GM12872 (cell line): ENCODE measurements around the gene MYLK4.

ENCODE experiments used
- CTCF ChIP-seq: IDR thresholded peaks from 3 replicates; pipeline ENCODE4 v1.5.1; 2011; ENCODE audit warnings: low read depth, mild to moderate bottlenecking, low read length, moderate library complexity; ENCODE audit not compliant: insufficient read depth

MYLK4 gene

DNA sequence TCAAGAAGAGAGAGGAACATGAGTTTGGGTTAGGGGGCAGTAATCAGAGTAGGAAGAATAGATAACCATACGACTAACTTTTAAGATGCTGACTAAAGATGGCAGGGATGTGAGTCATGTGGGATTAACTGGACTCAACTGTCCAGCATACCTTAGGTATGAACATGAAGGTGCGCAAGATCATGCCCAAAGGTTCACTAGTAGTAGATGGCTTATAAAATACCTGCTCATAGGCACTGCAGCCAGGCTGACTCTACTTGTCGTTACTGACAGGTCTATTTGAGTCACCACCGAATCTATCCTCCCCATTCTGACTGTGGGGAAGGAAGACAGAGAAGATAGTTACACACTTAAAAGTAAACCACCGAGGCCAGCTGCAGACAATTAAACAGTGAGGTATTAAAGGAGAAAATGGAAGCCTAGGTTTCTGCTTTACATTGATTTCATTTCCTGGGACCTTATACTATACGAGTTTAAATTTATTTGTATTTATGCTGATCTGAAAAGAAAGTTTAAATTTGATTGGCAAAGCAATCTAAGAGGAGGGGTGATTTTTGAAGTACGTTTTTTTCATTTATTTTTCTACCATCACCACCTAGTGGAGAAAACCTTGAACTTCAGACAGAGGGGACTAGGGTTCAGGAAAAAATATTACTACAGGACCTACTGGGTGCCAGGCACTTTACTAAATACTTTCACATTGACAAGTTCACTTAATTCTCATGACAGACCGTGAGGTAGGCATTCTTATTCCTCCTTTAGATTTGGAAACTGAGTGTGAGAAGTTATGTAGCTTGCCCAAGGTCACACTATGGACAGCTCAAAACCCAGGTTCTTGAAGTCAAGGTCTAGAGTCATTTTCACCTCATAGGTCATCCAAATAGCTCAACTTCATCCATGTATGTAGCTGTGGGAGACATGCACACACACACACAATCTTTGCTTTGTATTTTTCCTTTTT, 10.4 kb upstream of the MYLK4 start:
- peak; percentile 43; the same call in 2 of the 3 replicates for TF ChIP-seq CTCF

GRCh38 chr6:2758980-2759379, 8.3 kb upstream of the MYLK4 start:
- no peak for TF ChIP-seq CTCF

DNA sequence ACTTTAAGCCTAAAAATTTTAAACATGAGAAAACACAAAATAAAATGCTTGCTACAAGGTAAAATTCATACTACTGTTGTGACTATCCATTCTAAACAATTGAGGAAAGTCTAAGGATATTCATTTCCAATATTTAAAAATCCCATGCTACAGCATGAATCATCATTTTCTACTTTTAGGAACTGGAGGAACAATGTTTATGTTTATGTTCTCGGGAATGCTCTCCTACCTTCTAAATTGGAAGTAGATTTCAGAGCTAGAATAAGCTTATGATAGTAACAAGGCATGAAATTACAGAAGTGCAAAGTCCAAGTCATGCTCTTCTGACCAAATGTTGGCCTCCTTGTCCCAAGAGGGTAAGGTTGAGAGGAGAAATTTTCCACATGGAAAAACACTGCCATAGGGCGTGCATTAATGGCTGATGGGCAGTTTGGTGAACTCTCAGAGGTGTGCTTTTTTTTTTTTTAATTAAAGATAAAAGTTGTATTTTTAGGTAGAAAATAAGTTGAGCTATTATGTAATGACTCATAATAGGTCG, 6.0 kb upstream of the MYLK4 start:
- TF ChIP-seq CTCF: no peak

DNA sequence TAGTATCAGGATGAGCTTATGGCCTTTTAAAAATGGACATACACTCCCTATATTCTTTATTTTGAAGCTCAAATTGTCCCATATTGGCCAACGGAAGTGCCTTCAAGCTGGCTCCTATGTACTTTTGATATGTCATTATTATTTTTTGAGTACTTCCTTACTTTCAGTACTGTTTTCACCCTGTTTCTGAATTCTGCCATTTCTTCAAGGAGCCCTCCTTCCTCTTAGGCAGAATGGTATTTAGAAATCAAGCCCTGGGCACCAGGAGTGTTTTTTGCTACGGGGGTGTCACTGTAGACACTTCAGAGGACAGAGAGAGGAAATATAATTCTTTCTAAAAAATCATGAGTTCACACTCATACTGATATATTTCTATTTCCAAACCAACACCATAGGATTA, 5.5 kb upstream of the MYLK4 start:
- TF ChIP-seq CTCF: no peak

DNA sequence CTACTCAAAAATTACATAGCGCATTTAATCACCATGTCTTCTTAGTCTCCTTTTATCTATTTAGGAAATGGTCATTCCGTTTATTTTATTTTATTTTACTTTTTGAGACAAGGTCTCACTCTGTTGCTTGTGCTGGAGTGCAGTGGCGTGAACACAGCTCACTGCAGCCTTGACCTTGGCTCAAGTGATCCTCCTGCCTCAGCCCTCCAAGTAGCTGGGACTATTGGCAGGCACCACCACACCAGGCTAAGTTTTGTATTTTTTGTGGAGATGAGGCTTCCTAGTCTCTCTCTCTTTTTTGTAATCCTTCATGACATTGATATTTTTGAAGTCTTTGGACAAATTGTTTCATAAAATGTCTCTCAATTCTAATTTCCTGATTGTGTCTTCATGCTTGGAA, 4.7 kb upstream of the MYLK4 start:
- no peak for TF ChIP-seq CTCF

DNA sequence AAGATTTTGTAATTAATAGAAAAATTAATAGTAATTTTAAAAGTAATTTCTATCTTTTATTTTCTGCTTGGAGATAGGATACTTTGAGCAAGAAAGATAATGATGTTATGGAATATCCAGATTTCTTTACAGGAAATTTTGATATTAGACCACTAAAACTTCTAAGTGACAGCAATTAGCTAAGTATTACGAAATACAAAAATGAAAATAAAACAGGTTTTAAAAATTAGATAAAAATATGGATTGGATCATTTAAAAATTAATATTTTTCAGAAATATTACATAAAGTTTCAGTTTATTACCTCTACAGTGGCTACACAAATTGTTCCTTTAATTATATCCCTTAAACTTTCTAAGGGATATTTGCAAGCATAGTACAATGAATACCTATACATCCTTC, 4.2 kb upstream of the MYLK4 start:
- TF ChIP-seq CTCF: no peak

DNA sequence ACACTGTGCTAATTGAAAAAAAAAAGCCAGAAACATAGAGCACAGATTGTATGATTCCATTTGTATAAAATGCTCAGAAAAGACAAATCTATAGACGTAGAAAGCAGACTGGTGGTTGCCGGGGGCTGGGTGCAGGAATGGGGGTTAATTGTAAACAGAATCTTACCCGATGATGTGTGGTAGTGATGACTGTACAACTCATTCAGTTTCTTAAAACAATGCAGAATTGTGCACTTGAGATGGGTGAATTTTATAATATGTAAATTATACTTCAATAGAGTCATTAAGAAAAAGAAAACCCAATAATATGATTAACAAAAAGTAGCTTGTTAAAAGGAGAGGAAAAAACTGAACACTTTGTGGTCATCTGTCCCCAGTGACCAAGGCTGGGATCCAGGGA, 3.7 kb upstream of the MYLK4 start:
- TF ChIP-seq CTCF: no peak
